GM13976 (cell line): ENCODE results near the gene NXPH1.

ENCODE experiments used
- DNase-seq: peaks from one replicate; pipeline ENCODE4 v3.0.0; 2012; ENCODE audit warnings: low spot score
- in situ Hi-C: fragments of 300-500 bp; cut with MboI; formaldehyde crosslinking; loops from one replicate; pipeline ENCODE4 v1.12.0; 2022; ENCODE audit warnings: low sequenced_read_pairs, mixed read lengths, inconsistent platforms; ENCODE audit not compliant: unreplicated experiment
- TF ChIP-seq, protein P1 (sequence below): IDR thresholded peaks from 2 replicates; pipeline ENCODE4 v1.5.1; 2012; ENCODE audit warnings: borderline replicate concordance, mild to moderate bottlenecking; ENCODE audit not compliant: insufficient read depth; ENCODE audit errors: extremely low read depth, missing control alignments, control extremely low read depth

The NXPH1 gene

DNA sequence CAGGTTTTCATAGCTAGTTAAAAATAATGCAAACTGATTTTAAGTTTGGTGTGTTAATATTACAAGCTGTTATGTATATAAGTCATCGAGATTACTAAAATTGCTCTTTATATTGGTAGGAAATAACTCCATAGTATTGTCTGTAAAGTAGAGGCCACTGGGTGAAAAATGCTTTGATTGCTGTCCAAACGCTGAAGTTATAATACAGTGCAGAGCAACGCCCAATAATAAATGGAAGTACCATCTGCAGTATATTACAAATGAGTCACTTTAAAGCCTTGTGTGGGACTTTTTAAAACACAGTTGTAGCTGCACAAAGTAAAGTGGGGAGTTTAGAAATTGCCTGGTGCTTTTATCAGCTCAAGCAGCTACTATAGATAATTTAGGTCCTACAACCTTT lies 196.1 kb downstream of the NXPH1 start:
- no peak for DNase-seq
- in situ Hi-C loops, result no loop called here
- TF ChIP-seq, protein P1, sequence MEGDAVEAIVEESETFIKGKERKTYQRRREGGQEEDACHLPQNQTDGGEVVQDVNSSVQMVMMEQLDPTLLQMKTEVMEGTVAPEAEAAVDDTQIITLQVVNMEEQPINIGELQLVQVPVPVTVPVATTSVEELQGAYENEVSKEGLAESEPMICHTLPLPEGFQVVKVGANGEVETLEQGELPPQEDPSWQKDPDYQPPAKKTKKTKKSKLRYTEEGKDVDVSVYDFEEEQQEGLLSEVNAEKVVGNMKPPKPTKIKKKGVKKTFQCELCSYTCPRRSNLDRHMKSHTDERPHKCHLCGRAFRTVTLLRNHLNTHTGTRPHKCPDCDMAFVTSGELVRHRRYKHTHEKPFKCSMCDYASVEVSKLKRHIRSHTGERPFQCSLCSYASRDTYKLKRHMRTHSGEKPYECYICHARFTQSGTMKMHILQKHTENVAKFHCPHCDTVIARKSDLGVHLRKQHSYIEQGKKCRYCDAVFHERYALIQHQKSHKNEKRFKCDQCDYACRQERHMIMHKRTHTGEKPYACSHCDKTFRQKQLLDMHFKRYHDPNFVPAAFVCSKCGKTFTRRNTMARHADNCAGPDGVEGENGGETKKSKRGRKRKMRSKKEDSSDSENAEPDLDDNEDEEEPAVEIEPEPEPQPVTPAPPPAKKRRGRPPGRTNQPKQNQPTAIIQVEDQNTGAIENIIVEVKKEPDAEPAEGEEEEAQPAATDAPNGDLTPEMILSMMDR, result no peak

DNA sequence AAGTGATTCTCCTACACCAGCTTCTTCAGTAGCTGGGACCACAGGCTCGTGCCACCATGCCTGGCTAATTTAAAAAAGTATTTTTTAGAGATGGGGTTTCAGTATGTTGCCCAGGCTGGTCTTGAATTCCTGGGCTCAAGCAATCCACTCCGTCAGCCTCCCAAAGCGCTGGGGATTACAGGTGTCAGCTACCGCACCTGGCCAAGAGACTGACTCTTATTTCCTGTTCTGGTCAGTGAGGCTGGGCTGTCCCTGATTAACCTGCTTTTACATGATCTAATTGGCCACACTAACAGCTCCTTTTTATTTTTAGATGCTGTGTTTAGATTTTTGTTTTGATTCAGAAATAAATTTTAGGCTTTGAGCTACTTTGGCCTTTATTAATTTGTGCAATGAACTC lies 203.9 kb downstream of the NXPH1 start:
- TF ChIP-seq, protein P1, result no peak
- in situ Hi-C loops, result no loop called here
- no peak for DNase-seq

DNA sequence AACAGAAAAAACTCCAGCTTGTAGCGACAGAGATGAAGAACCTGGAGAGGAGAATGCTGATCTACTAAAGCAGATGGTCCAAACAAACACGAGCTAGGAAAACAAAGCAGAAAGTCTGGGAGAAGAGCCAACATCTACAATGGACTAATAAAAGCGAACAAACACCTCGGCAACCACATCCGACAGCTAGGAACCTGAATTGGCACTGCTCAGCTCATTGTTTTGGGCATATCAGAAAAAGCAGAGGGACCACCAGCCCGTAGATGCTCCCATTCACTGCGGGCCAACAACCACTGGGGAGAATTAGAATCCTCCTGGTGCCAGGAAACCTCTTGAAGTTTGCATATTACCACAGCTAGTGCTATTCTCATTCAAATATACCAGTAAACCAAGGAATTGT lies 204.7 kb downstream of the NXPH1 start:
- no peak for DNase-seq
- TF ChIP-seq, protein P1, result no peak
- in situ Hi-C loops, result no loop called here

DNA sequence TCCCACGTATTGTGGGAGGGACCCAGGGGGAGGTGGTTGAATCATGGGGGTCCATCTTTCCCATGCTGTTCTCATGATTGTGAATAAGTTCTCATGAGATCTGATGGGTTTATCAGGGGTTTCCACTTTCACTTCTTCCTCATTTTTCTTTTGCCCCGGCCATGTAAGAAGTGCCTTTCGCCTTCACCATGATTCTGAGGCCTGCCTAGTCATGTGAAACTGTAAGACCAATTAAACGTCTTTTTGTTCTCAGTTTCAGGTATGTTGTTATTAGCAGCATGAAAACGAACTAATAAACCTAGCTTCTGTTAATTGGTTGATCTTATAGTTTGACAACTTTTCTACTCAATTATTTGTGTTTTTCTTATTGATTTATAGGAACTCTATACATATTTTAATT lies 206.3 kb downstream of the NXPH1 start:
- DNase-seq, result no peak
- in situ Hi-C loops, result no loop called here
- TF ChIP-seq, protein P1, result no peak

DNA sequence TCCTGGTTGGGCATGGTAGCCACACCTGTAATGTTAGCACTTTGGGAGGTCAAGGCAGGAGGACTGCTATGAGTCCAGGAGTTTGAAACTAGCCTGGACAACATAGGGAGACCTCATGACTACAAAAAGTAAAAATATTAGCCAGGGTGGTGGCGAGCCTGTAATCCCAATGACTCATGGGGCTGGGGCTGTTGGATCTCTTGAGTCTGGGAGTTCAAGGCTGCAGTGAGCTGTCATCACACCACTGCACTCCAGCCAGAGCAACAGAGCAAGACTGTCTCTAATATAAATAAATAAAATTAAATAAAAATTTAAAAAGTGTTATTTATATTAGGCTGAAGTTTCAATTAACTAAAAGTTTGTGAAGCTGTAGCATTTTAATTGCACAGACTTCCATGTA lies 207.3 kb downstream of the NXPH1 start:
- in situ Hi-C loops, result no loop called here
- TF ChIP-seq, protein P1, result no peak
- no peak for DNase-seq

DNA sequence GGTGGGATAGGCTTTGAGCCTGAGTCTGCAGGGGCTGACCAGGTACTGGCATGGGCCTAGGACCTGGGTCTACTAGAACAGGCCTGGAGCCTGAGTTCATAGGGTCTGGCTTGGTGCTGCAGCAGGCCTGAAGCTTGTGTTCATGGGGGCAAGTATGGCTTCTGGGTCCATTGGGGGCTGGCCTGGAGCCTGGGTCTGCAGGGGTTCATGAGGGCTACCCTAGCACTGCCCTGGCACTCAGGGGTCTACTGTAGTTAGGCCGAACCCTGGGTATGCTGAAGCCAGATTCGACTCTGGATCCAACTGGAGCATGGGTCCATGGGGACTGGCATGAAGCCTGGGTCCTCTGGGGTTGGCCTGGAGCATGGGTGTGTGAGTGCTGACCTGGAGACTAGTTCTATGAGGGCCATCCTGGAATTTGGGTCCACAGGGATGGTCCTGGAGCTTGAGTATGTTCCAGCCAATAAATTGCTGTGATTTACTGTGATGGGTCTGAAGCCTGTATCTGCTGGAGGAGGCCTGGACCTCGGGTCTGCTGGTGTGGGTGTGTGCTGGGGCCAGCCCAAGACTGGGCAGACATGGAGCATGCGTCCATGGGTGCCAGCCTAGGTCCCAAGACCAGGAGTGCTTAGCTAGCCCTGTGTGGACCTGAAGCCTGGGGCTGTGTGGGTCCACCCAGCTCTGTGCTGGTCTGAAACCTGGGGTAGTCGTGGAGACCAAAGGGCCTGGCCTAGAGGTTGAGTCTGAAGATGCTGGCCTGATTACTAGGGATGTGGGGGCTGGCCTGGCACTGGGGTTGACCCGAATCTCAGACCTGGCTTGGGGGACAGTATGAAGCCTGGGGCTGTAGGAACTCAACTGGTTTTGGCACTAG lies 235.5 kb downstream of the NXPH1 start:
- DNase-seq, result no peak
- TF ChIP-seq, protein P1, result no peak
- in situ Hi-C loops, result no loop called here

DNA sequence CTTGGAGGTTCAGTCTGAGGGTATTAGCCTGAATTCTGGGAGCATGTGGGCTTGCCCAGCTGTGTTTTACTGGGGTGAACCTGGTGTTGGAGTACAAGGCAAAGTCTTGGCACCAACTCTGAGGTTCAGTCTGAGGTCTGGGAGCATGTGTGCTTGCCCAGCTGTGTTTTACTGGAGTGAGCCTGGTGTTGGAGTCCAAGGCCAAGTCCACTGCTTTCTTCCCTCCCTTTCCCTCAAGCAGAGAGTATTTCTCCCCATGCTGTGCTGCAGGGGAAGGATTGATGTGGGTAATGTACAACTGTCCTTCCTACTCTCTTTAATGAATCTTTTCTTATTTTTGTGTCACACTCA lies 236.1 kb downstream of the NXPH1 start:
- in situ Hi-C loops, result no loop called here
- DNase-seq, result no peak
- TF ChIP-seq, protein P1, result no peak
